Measurements from ENCODE around the gene CNKSR3. TPM values are rescaled to one million over a fixed set of nuclear protein-coding genes. Genes with fewer than 3 reads are reported as not detected.

The CNKSR3 gene
- total RNA-seq, 6 donors from 2014 or later = 2.1 to 14.3 (median 7.5) TPM

GRCh38 chr6:154435400-154435945 lies 75.0 kb downstream of the CNKSR3 start:
- 83 to 93% methylated on average over 5 to 11 of the region's 11 CpGs for WGBS, 2 donors
- DNase-seq (no peak), ATAC-seq (ENCODE audit: low FRiP score in 2 of 2) (peak in 1 of 2 donors; percentile 55)
- Histone ChIP-seq H3K36me3 (no peaks in the 10 kb centered on the region), H3K27me3 (no peaks in the 10 kb centered on the region), H3K4me1 (peaks cover 0 to 16% (median 5%) of the 10 kb centered on the region in 4 donors), H3K4me3 (no peak overlapping the region), H3K9me3 (no peaks in the 10 kb centered on the region), H3K27ac (no peak overlapping the region)
- TF ChIP-seq, protein P1, sequence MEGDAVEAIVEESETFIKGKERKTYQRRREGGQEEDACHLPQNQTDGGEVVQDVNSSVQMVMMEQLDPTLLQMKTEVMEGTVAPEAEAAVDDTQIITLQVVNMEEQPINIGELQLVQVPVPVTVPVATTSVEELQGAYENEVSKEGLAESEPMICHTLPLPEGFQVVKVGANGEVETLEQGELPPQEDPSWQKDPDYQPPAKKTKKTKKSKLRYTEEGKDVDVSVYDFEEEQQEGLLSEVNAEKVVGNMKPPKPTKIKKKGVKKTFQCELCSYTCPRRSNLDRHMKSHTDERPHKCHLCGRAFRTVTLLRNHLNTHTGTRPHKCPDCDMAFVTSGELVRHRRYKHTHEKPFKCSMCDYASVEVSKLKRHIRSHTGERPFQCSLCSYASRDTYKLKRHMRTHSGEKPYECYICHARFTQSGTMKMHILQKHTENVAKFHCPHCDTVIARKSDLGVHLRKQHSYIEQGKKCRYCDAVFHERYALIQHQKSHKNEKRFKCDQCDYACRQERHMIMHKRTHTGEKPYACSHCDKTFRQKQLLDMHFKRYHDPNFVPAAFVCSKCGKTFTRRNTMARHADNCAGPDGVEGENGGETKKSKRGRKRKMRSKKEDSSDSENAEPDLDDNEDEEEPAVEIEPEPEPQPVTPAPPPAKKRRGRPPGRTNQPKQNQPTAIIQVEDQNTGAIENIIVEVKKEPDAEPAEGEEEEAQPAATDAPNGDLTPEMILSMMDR (IDR thresholded peaks at IDR 0.05) = no peak
- no peak for TF ChIP-seq EP300 (IDR thresholded peaks at IDR 0.05)
- no peak for TF ChIP-seq POLR2AphosphoS5 (IDR thresholded peaks at IDR 0.05)
- TF ChIP-seq POLR2A (IDR thresholded peaks at IDR 0.05) = no peak

- peak overlapping the region in 1 of 4 donors; percentile 14 for H3K27ac ChIP-seq
- peaks cover 0 to 6% (median 0%) of the 10 kb centered on the region in 4 donors for H3K36me3 ChIP-seq
- no peaks in the 10 kb centered on the region for H3K9me3 ChIP-seq
- 82 to 93% methylated on average over 3 of the region's 3 CpGs for WGBS, 2 donors
- H3K27me3 ChIP-seq = no peaks in the 10 kb centered on the region
- ATAC-seq (ENCODE audit: low FRiP score in 2 of 2) (no peak), DNase-seq (no peak)
- peaks cover 0 to 16% (median 5%) of the 10 kb centered on the region in 4 donors for H3K4me1 ChIP-seq
- H3K4me3 ChIP-seq = no peak overlapping the region
- no peak for TF ChIP-seq EP300 (IDR thresholded peaks at IDR 0.05)
- TF ChIP-seq, protein P1 (IDR thresholded peaks at IDR 0.05) = no peak
- no peak for TF ChIP-seq POLR2A (IDR thresholded peaks at IDR 0.05)
- no peak for TF ChIP-seq POLR2AphosphoS5 (IDR thresholded peaks at IDR 0.05)
These were observed 75.8 kb downstream of the CNKSR3 start for GRCh38 chr6:154434662-154435061.

GRCh38 chr6:154433477-154434241 lies 76.8 kb downstream of the CNKSR3 start:
- 61% methylated on average over 8 of the region's 8 CpGs for WGBS, 2 donors
- no peaks in the 10 kb centered on the region for H3K27me3 ChIP-seq
- H3K36me3 ChIP-seq = peaks cover 0 to 12% (median 0%) of the 10 kb centered on the region in 4 donors
- H3K4me1 ChIP-seq = peaks cover 0 to 16% (median 5%) of the 10 kb centered on the region in 4 donors
- H3K4me3 ChIP-seq = no peak overlapping the region
- peak overlapping the region in 2 of 4 donors; percentile 52 to 55 for H3K27ac ChIP-seq
- no peaks in the 10 kb centered on the region for H3K9me3 ChIP-seq
- DNase-seq (no peak), ATAC-seq (ENCODE audit: low FRiP score in 2 of 2) (no peak)
- TF ChIP-seq POLR2A (IDR thresholded peaks at IDR 0.05) (no peak), EP300 (IDR thresholded peaks at IDR 0.05) (no peak), POLR2AphosphoS5 (IDR thresholded peaks at IDR 0.05) (no peak)
- TF ChIP-seq, protein P1 (IDR thresholded peaks at IDR 0.05) = no peak

- ATAC-seq (ENCODE audit: low FRiP score in 2 of 2) = peak in 1 of 2 donors; percentile 40
- H3K9me3 ChIP-seq = no peaks in the 10 kb centered on the region
- peaks cover 0 to 12% (median 0%) of the 10 kb centered on the region in 4 donors for H3K36me3 ChIP-seq
- DNase-seq = no peak
- no peak overlapping the region for H3K4me3 ChIP-seq
- 22 to 31% methylated on average over 3 of the region's 3 CpGs for WGBS, 2 donors
- H3K27ac ChIP-seq = peak overlapping the region in 2 of 4 donors; percentile 52 to 55
- no peaks in the 10 kb centered on the region for H3K27me3 ChIP-seq
- TF ChIP-seq, protein P1 (IDR thresholded peaks at IDR 0.05) = no peak
- no peak for TF ChIP-seq POLR2A (IDR thresholded peaks at IDR 0.05)
- TF ChIP-seq EP300 (IDR thresholded peaks at IDR 0.05) = peak in 3 of 4 donors; percentile 20 to 37 (median 25)
- peak in 1 of 2 donors; percentile 32 for TF ChIP-seq POLR2AphosphoS5 (IDR thresholded peaks at IDR 0.05)
- H3K4me1 ChIP-seq = peaks cover 0 to 16% (median 5%) of the 10 kb centered on the region in 4 donors
These were observed 77.7 kb downstream of the CNKSR3 start for GRCh38 chr6:154432533-154433476.
